Amniotic epithelial cell (primary cell): ENCODE data around the gene KBTBD4.
"Not testable (repeated sequence)": the region's sequence is repeated elsewhere in the genome, so short reads cannot be mapped to it uniquely, and the experiment has no call there.

Source experiments
- DNase-seq: peaks from one replicate; pipeline ENCODE4 v3.0.0-alpha.2; 2010; ENCODE audit warnings: low read depth

The KBTBD4 gene

GRCh38 chr11:47560426-47560825 lies 18.3 kb downstream of the KBTBD4 start:
- no peak for DNase-seq

- no peak for DNase-seq
Measured at GRCh38 chr11:47558695-47559094, 20.1 kb downstream of the KBTBD4 start.

DNA sequence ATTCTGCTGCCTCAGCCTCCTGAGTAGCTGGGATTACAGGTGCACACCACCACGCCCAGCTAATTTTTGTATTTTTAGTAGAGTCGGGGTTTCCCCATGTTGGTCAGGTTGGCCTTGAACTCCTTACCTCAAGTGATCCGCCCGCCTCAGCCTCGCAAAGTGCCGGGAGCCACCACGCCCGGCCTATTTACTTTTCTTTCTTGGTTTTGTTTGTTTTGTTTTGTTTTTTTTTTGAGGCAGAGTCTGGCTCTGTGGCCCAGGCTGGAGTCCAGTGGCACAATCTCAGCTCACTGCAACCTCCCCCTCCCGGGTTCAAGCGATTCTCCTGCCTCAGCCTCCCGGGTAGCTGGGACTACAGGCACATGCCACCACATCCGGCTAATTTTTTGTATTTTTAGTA lies 21.8 kb downstream of the KBTBD4 start:
- DNase-seq: not testable (repeated sequence)

DNA sequence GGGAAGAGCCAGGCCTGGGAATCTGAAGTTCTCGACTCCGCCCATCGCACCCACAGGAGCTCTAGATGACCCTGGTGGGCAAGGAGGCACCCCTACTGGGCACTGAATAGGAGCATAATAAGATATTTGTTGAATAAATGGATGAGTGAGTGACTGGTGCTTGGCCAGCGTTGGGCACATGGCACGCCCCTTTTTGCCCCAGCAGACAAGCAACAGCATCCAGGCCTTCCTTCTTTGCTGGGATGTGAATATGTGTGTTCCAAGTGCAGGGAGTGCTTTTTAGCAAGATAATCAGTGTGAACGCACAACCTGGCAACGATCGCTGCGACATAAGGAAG lies 25.4 kb downstream of the KBTBD4 start:
- DNase-seq: peak; percentile 37

- peak; percentile 80 for DNase-seq
Measured at GRCh38 chr11:47552566-47553405, 26.0 kb downstream of the KBTBD4 start, which contains the start of gene CELF1. Gene CELF1, minus strand, starts transcription at chr11:47553132. Its CDS starts 53,609 bp downstream, at chr11:47499523.

GRCh38 chr11:47552056-47552565 lies 26.7 kb downstream of the KBTBD4 start:
- peak; percentile 65 for DNase-seq

- DNase-seq: peak; percentile 36
Measured at GRCh38 chr11:47551086-47551485, 27.7 kb downstream of the KBTBD4 start.

DNA sequence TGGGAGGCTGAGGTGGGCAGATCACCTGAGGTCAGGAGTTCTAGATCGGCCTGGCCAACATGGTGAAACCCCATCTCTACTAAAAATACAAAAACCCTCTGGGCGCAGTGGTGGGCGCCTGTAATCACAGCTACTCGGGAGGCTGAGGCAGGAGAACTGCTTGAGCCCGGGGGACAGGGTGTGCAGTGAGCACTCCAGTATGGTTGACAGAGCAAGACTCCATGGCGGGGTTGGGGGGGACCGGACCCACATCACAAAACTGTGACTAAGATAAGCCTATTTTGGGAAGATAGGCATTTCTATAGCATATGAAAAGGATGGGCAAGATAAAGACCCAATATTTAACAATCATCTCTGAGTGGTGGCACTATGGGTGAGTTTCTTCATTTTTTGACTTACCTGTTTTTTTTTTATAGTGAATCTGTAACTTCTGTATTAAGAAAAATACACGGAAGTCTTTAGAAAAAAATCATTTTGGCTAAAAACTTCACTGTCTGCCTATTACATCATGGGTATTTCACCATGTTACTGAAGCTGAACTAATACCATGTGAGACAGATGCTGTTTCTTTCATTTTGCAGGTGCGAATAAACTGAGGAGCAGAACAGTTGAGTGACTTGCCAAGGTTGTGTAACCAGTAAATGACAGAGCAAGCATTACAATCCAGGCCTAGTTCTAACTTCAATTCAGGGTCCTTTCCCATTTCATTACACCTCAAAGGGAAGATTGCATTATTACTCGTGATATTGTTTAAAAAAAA lies 28.3 kb downstream of the KBTBD4 start:
- peak; percentile 28 for DNase-seq

DNA sequence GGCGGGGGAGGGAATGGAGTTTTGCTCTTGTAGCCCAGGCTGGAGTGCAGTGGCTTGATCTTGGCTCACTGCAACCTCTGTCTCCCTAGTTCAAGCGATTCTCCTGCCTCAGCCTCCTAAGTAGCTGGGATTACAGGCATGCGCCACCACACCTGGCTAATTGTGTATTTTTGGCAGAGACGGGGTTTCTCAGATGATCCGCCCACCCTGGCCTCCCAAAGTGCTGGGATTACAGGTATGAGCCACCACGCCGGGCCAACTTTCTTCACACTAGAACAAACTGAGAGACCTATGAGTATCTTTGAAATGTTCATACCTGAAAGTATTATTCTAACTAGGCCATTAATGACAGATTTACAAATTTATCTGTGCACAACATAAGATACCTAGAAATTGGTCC lies 32.5 kb downstream of the KBTBD4 start:
- DNase-seq: not testable (repeated sequence)

DNA sequence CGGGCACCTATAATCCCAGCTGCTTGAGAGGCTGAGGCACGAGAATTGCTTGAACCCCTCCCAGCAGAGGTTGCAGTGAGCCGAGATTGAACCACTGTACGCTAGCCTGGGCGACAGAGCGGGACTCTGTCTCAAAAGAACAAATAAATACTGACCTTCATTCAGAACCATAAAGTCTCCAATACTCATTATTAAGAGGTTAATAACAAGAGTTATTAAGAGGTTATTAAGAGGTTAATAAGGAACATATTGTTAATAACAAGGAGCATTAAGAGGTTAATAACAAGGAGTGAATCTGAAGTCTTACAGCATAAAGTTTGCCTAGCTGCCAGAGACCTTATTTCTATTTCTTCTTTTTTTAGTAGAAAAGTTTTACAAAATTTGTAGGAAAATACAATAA lies 33.5 kb downstream of the KBTBD4 start:
- DNase-seq: no peak

DNA sequence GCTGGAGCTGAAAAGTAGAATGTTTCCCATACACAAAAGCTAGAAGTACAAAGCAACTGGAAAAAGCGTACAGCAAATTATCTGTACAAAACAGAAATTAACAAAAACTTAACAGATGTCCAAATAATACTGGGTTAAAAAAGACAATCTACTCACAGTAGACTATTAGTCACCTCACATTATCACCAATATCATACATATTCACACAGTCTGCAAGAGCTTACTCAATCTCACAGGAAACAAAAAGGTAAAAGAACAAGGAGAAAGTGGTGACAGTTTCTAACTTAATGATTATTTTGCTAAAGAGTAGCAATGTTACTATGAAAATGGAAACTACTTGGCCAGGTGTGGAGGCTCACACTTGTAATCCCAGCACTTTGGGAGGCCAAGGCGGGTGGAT lies 37.7 kb downstream of the KBTBD4 start:
- no peak for DNase-seq

DNA sequence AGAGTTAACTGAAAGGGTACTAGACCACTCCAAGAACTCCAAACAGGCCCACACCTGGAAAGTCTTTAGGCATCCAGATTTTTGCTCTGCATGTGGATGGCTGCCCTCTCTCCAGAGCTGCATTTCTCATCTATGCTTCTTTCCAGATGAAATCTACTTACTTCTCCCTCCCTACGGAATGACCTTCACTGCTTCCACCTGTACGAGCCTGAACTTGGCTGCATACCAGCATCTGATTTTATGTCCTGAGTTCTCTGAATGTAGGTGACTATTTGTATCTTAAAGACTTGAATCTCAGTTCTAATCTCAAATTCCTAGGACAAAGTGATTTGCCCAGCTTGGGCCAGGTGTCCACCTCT lies 39.1 kb downstream of the KBTBD4 start:
- no peak for DNase-seq

DNA sequence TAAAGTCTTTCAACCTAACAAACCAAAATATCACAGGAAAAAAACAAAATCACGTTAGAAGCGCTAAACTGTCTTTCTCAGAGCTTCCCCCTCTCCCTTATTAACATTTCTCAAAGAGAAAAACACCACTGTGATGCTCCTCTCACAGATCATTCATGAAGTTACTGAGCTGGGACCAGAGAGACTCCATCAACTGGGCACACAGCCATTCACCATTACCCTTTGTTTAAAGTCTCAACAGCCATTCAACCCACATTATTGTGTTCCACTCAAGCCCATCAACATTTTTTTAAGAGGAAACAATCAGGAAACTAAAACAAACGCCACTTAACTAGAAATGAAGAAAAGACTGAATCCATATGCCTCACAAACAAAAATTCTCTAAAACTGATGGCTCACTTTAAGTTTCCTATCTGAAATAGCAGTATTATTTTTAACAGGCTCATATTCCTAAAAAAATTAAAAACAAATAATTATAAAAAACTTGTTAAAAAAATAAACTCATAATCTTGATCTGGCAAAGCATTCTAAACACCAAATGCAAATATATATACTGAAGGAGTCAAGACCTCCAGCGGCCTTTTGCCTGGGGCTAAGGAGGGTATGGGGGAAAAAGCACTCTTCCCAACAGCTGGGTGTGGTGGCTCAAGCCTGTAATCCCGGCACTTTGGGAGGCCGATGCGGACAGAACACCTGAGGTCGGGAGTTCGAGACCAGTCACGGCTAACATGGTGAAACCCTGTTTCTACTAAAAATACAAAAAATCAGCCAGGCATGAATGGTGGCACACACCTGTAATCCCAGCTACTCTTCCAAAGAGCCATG lies 39.8 kb downstream of the KBTBD4 start:
- DNase-seq: no peak

GRCh38 chr11:47536915-47537314 lies 41.9 kb downstream of the KBTBD4 start:
- DNase-seq: no peak

GRCh38 chr11:47534704-47535251 lies 44.0 kb downstream of the KBTBD4 start:
- no peak for DNase-seq

- DNase-seq: peak; percentile 86
Measured at GRCh38 chr11:47533690-47534151, 45.0 kb downstream of the KBTBD4 start.

DNA sequence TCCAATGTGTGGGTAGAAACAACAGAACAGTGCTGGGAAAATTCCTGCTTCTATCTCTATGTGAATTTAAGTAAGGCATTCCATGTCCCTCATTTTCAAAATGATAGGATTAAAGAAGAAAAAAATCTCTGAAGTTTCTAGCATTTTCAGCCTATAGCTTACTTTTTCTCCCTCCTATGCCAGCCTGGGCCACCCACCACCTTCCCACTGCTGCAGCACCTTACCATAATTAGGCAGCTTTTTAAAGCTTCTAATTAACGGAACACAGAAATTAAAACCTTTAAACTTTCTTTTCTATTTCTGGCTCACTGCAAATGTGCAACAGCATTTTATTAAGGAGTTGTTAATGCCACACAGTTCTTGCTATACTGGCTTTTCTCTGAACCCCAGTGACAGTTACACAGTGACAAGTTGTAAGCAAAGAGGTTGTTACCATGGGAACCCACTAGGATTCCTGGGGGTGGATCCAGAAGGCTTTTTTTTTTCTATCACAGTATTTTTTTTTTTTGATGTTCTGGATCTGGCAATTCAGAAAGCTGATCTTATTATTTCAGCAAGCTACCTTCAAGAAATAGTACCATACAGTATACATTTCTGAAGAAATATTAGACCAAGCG lies 46.1 kb downstream of the KBTBD4 start:
- DNase-seq: peak; percentile 42

DNA sequence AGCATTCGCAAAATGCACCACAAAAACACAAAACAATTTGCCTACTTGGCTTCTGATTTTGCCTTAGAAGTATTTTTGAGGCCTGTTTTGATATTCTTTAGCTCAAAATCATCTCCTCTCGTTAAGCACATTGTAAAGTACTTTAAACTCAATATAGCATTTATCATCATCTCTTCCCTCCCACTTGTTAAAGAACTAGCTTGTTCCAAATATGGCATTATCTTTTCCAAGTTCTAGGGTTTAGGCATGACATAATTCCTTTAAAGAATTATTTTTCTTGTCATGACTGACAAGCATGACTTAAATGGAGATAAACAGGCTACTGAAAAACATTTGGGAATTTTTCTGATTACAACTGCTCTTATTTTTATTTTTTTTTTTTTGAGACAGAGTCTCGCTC lies 47.1 kb downstream of the KBTBD4 start:
- DNase-seq: peak; percentile 44

- not testable (repeated sequence) for DNase-seq
Measured at GRCh38 chr11:47530721-47531120, 48.0 kb downstream of the KBTBD4 start.

DNA sequence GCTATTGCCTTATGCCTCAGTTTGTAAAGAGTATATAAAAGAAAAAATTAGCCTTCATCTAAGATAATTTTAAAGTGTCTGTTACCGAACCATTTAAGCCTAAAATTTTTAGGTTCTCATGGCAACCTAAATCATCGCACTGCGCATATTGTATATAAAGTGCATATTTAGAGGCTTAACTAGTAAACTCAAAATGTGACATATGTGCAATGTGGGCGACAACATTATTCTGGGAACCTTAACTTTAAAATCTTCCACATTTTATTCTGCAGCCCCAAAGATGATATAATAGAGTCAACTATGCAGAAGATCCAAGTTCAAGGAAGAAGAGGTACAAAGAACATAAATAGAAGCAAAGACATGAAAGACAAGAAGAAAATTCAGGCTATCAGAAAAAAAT lies 48.8 kb downstream of the KBTBD4 start:
- DNase-seq: no peak

DNA sequence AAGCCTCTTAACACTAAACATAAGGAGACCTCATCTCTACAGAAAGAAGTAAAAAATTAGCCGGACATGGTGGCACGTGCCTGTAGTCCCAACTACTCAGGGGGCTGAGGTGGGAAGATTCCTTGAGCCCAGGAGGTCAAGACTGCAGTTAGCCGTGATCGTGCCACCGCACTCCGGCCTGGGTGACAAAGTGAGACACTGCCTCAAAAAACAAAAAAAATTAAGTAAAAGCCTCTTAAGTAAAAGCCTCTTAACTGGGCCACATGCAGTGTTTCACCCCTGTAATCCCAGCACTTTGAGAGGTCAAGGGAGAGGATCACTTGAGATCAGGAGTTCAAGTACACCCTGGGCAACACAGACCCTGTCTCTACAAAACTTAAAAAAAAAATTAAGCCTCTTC lies 51.6 kb downstream of the KBTBD4 start:
- no peak for DNase-seq
